SH-SY5Y (cell line): ENCODE results near the gene G0S2.

Experiments used
- GATA2 ChIP-seq: IDR thresholded peaks from 2 replicates; pipeline ENCODE4 v1.6.1; 2011; ENCODE audit warnings: mild to moderate bottlenecking, low read depth, low read length
- GATA3 ChIP-seq: IDR thresholded peaks from 2 replicates; pipeline ENCODE4 v1.6.1; 2011; ENCODE audit warnings: low read depth, mild to moderate bottlenecking, low read length, moderate library complexity

GRCh38 chr1:209685821-209686220 lies 10.6 kb downstream of the G0S2 start:
- TF ChIP-seq GATA2 (no peak), GATA3 (no peak)
